ENCODE measurements around the gene YBEY. TPM values are rescaled to one million over a fixed set of nuclear protein-coding genes. Genes with fewer than 3 reads are reported as not detected.

The YBEY gene
- total RNA-seq, 1 donor from 2014 or later: 10.6 TPM

GRCh38 chr21:46329796-46330195, 43.7 kb downstream of the YBEY start:
- TF ChIP-seq, protein P1, sequence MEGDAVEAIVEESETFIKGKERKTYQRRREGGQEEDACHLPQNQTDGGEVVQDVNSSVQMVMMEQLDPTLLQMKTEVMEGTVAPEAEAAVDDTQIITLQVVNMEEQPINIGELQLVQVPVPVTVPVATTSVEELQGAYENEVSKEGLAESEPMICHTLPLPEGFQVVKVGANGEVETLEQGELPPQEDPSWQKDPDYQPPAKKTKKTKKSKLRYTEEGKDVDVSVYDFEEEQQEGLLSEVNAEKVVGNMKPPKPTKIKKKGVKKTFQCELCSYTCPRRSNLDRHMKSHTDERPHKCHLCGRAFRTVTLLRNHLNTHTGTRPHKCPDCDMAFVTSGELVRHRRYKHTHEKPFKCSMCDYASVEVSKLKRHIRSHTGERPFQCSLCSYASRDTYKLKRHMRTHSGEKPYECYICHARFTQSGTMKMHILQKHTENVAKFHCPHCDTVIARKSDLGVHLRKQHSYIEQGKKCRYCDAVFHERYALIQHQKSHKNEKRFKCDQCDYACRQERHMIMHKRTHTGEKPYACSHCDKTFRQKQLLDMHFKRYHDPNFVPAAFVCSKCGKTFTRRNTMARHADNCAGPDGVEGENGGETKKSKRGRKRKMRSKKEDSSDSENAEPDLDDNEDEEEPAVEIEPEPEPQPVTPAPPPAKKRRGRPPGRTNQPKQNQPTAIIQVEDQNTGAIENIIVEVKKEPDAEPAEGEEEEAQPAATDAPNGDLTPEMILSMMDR (IDR thresholded peaks at IDR 0.05): no peak
- no peaks in the 10 kb centered on the region for H3K27me3 Mint-ChIP-seq (ENCODE audit: low read depth)
- H3K27ac Mint-ChIP-seq (ENCODE audit: unreplicated experiment): no peak overlapping the region
- peaks cover 3% of the 10 kb centered on the region for H3K36me3 Mint-ChIP-seq (ENCODE audit: low read depth)
- DNase-seq (ENCODE audit: low spot score): no peak
- H3K4me3 Mint-ChIP-seq (ENCODE audit: unreplicated experiment): no peak overlapping the region
- peaks cover 26% of the 10 kb centered on the region for H3K4me1 Mint-ChIP-seq (ENCODE audit: low read depth)
- no peaks in the 10 kb centered on the region for H3K9me3 Mint-ChIP-seq (ENCODE audit: low read depth)

DNA sequence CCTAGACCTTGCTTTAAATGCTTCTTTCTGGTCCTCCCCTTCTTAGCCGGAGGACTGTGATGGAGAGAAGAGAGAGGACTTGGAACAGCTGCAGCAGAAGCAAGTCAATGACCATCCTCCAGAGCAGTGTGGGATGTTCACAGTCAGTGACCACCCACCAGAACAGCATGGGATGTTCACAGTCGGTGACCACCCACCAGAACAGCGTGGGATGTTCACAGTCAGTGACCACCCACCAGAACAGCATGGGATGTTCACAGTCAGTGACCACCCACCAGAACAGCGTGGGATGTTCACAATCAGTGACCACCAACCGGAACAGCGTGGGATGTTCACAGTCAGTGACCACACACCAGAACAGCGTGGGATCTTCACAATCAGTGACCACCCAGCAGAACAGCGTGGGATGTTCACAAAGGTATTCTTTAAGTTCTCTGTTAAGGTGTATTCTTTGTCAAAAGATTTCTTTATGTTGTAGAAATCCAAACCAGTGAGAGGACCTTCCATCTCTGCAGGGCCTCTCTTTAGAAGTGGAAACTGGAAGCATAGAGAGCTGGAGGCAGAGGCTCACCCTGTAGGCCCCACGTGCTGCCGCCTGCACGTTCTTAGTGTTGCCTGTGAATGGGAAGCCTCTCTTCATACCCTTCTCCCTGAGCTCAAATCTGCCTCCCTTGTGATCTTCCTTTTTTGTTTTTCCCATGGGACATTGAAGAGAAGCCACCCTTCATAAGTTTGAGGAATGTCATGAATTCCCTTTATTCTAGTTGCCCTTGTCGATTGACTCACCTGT, 48.4 kb downstream of the YBEY start:
- Mint-ChIP-seq H3K4me3 (ENCODE audit: unreplicated experiment) (no peak overlapping the region), H3K36me3 (ENCODE audit: low read depth) (peaks cover 23% of the 10 kb centered on the region), H3K9me3 (ENCODE audit: low read depth) (no peaks in the 10 kb centered on the region), H3K4me1 (ENCODE audit: low read depth) (peaks cover 12% of the 10 kb centered on the region), H3K27me3 (ENCODE audit: low read depth) (no peaks in the 10 kb centered on the region), H3K27ac (ENCODE audit: unreplicated experiment) (no peak overlapping the region)
- TF ChIP-seq, protein P1 (IDR thresholded peaks at IDR 0.05): no peak
- no peak for DNase-seq (ENCODE audit: low spot score)

DNA sequence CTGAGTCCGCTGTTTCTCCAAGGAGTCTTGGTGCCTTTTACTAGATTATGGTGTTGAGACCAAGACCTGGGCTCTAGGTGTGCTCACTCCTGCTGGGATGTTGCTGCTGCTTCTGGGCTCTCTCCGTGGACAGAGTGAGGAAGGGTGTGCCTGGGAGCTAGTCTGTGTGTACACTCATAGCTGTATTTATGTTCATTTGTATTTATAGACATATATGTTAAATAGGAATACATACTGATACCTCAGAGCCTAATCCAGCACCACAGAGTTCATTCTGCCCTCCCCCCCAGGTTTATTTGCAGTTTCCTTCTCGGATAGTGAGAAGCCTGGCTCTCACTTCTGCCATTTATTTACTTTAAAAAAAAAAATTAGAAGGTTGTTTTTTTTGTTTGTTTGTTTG, 50.5 kb downstream of the YBEY start:
- no peaks in the 10 kb centered on the region for H3K9me3 Mint-ChIP-seq (ENCODE audit: low read depth)
- H3K4me3 Mint-ChIP-seq (ENCODE audit: unreplicated experiment): no peak overlapping the region
- TF ChIP-seq, protein P1 (IDR thresholded peaks at IDR 0.05): no peak
- H3K4me1 Mint-ChIP-seq (ENCODE audit: low read depth): peaks cover 15% of the 10 kb centered on the region
- no peaks in the 10 kb centered on the region for H3K27me3 Mint-ChIP-seq (ENCODE audit: low read depth)
- H3K36me3 Mint-ChIP-seq (ENCODE audit: low read depth): peaks cover 32% of the 10 kb centered on the region
- DNase-seq (ENCODE audit: low spot score): no peak
- H3K27ac Mint-ChIP-seq (ENCODE audit: unreplicated experiment): no peak overlapping the region

GRCh38 chr21:46340998-46341397, 54.9 kb downstream of the YBEY start:
- TF ChIP-seq, protein P1 (IDR thresholded peaks at IDR 0.05): no peak
- no peak for DNase-seq (ENCODE audit: low spot score)
- Mint-ChIP-seq H3K27ac (ENCODE audit: unreplicated experiment) (no peak overlapping the region), H3K9me3 (ENCODE audit: low read depth) (no peaks in the 10 kb centered on the region), H3K4me1 (ENCODE audit: low read depth) (peaks cover 3% of the 10 kb centered on the region), H3K4me3 (ENCODE audit: unreplicated experiment) (no peak overlapping the region), H3K27me3 (ENCODE audit: low read depth) (no peaks in the 10 kb centered on the region), H3K36me3 (ENCODE audit: low read depth) (peaks cover 29% of the 10 kb centered on the region)

DNA sequence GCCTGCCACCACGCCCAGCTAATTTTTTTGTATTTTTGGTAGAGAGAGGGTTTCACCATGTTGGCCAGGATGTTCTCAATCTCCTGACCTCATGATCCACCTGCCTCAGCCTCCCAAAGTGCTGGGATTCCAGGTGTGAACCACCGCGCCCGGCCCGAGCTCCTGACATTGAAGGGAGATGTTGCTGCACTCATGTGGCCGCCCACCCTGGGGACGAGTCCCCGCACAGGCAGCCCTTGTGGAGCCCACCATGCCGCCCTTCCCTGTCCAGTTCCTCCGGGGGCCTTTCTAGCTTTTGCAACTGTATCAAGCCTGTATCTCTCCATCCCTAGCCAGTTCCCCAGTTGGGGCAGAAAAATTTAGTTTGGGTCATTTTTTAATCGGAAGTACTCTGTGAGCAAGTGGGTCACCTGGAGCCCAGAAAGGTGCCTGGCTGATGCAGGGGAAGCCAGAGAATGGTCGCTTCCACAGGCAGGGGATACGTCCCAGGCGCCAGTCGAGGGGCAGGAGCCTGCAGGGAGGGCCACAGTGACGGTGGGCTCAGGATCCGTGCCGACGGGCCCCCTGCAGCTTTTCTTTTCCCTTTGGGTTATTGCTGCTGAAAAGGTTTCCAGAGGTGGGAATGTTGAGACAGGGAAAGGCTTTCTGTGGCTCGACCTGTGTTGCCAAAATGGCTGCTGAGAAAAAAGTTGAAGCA, 58.2 kb downstream of the YBEY start:
- no peaks in the 10 kb centered on the region for H3K27me3 Mint-ChIP-seq (ENCODE audit: low read depth)
- peaks cover 23% of the 10 kb centered on the region for H3K36me3 Mint-ChIP-seq (ENCODE audit: low read depth)
- H3K9me3 Mint-ChIP-seq (ENCODE audit: low read depth): no peaks in the 10 kb centered on the region

More for the DNA sequence above, 58.2 kb downstream of the YBEY start:
- Mint-ChIP-seq H3K4me1 (ENCODE audit: low read depth) (peaks cover 3% of the 10 kb centered on the region), H3K4me3 (ENCODE audit: unreplicated experiment) (no peak overlapping the region), H3K27ac (ENCODE audit: unreplicated experiment) (no peak overlapping the region)
- no peak for DNase-seq (ENCODE audit: low spot score)
- TF ChIP-seq, protein P1 (IDR thresholded peaks at IDR 0.05): no peak

Data from chondrocyte (in vitro differentiated cells).